K562 (cell line): ENCODE results near the gene SPEG. TPM values are rescaled to one million over a fixed set of nuclear protein-coding genes. Genes with fewer than 3 reads are reported as not detected.

Source experiments
- ASH1L ChIP-seq: fragments of 450-650 bp; IDR thresholded peaks from 2 replicates; pipeline ENCODE4 v1.6.1; 2018; ENCODE audit warnings: borderline replicate concordance, mild to moderate bottlenecking, low read depth; ENCODE audit not compliant: partially characterized antibody
- GABPA ChIP-seq: fragments of 200-800 bp; sonication (Bioruptor generic); conservative IDR thresholded peaks from 2 replicates; pipeline ENCODE4 v1.6.1; 2016; ENCODE audit warnings: low read depth, missing genetic modification characterization, missing compliant biosample characterization
- GTF2B ChIP-seq: IDR thresholded peaks from 2 replicates; pipeline ENCODE4 v1.6.1; 2011; ENCODE audit not compliant: insufficient read length; ENCODE audit errors: extremely low read depth
- HDAC2 ChIP-seq: fragments of 450-650 bp; IDR thresholded peaks from 2 replicates; pipeline ENCODE4 v1.6.1; 2016; ENCODE audit warnings: mild to moderate bottlenecking
- HDAC3 ChIP-seq: fragments of 450-650 bp; IDR thresholded peaks from 2 replicates; pipeline ENCODE4 v1.6.1; 2018; ENCODE audit warnings: borderline replicate concordance, mild to moderate bottlenecking, moderate library complexity; ENCODE audit not compliant: partially characterized antibody
- HDGF ChIP-seq: fragments of 450-650 bp; IDR thresholded peaks from 2 replicates; pipeline ENCODE4 v1.6.1; 2016
- KLF1 ChIP-seq: fragments of 450-650 bp; IDR thresholded peaks from 2 replicates; pipeline ENCODE4 v1.6.1; 2016; ENCODE audit warnings: missing genetic modification characterization, missing compliant biosample characterization
- PHB ChIP-seq: fragments of 250-450 bp; sonication (Bioruptor Pico); IDR thresholded peaks from 2 replicates; pipeline ENCODE4 v1.5.0; 2021
- POLR2H ChIP-seq: IDR thresholded peaks from 2 replicates; pipeline ENCODE4 v1.6.1; 2016; ENCODE audit warnings: missing genetic modification characterization, low read depth, mild to moderate bottlenecking, control low read depth, missing compliant biosample characterization, moderate library complexity
- TBL1XR1 ChIP-seq, 2 experiments: IDR thresholded peaks; 2 replicates each; pipeline ENCODE4 v1.6.1; 2012; ENCODE audit warnings: improper control_type of control experiment in 2 of 2, low read length in 2 of 2, mild to moderate bottlenecking in 1 of 2
- TFAM ChIP-seq: fragments of 250-450 bp; sonication (Bioruptor Pico); conservative IDR thresholded peaks from 2 replicates; pipeline ENCODE4 v1.5.0; 2021; ENCODE audit warnings: mild to moderate bottlenecking, moderate library complexity
- TRIM24 ChIP-seq, 2 experiments: fragments of 450-650 bp; IDR thresholded peaks; 2 replicates each; pipeline ENCODE4 v1.6.1; 2016
- YY1 ChIP-seq, 3 experiments: IDR thresholded peaks; 2 replicates each; pipeline ENCODE4 v1.6.1; 2011; ENCODE audit warnings: low read length in 2 of 3, mild to moderate bottlenecking in 2 of 3, moderate library complexity in 2 of 3, borderline replicate concordance in 1 of 3, control low read depth in 1 of 3, low read depth in 1 of 3; ENCODE audit not compliant: insufficient read depth in 3 of 3, insufficient replicate concordance in 2 of 3, control insufficient read depth in 1 of 3, insufficient read length in 1 of 3; ENCODE audit errors: extremely low read depth in 1 of 3
- ZBTB8A ChIP-seq: fragments of 450-650 bp; IDR thresholded peaks from 2 replicates; pipeline ENCODE4 v1.6.1; 2018; ENCODE audit warnings: mild to moderate bottlenecking, moderate library complexity; ENCODE audit not compliant: partially characterized antibody
- ZNF217 ChIP-seq: sonication (generic); formaldehyde crosslinking; IDR thresholded peaks from 2 replicates; pipeline ENCODE4 v1.8.0; 2022; ENCODE audit warnings: mild to moderate bottlenecking, missing genetic modification reagents
- polyA plus RNA-seq, 8 experiments: library from polyadenylated mRNA; depleted of rRNA in 4 of 8; stranded (reverse) in 5 of 8; unstranded in 3 of 8; fragments of >200 nt; fragmentation: Nextera tagmentation in 2 of 8; fragmentation: Illumina TruSeq in 1 of 8; extraction: Ambion mirVana in 2 of 8; extraction: Trizol in 1 of 8; gene quantifications; 2 replicates each; pipeline versions ENCODE4 v1.2.1 to v1.2.3, GENCODE V29; 2011 to 2014; ENCODE audit warnings: inconsistent platforms in 1 of 8, missing spikeins in 1 of 8
- total RNA-seq, 7 experiments: library from RNA; depleted of rRNA in 6 of 7; stranded (reverse); fragments of >200 nt in 6 of 7; fragmentation: Illumina TruSeq in 2 of 7; extraction: Trizol in 2 of 7; gene quantifications; 2 replicates each; pipeline versions ENCODE4 v1.2.1 to v1.2.3, GENCODE V29; 2011 to 2021; ENCODE audit warnings: low replicate concordance in 1 of 7
- TF ChIP-seq, protein P1 (sequence below): fragments of 450-650 bp; IDR thresholded peaks from 2 replicates; pipeline ENCODE4 v1.6.1; 2017; ENCODE audit warnings: antibody characterized with exemption, mild to moderate bottlenecking

Gene SPEG
- total and polyA plus RNA-seq, 9 of the 15 experiments (the other 6 are each of a cell fraction or from before 2014, with no cell fraction given): 0.49 to 8.7 (median 3.0) TPM

GRCh38 chr2:219433666-219434467 lies 776 bp upstream of the SPEG start (continued):
- TF ChIP-seq YY1 (IDR thresholded peaks at IDR 0.05; ENCODE audit: borderline replicate concordance in 1 of 3, control insufficient read depth in 1 of 3, extremely low read depth in 1 of 3, insufficient read depth in 3 of 3, insufficient read length in 1 of 3, insufficient replicate concordance in 2 of 3, low read depth in 1 of 3, low read length in 2 of 3) (peak in 1 of 3 experiments; percentile 52), GTF2B (no peak), TBL1XR1 (IDR thresholded peaks at IDR 0.05; ENCODE audit: low read length in 2 of 2) (no peak), HDGF (peak; percentile 52; the same call in 1 of the 2 replicates), TRIM24 (IDR thresholded peaks at IDR 0.05) (no peak), GABPA (no peak), ASH1L (no peak), HDAC2 (0 out of 2 replicates have a peak, but pooled peaks have one; percentile 24), POLR2H (tag) (no peak), TFAM (CRISPR knock-in tag) (no peak), KLF1 (tag) (no peak), ZBTB8A (no peak), HDAC3 (no peak), PHB (CRISPR knock-in tag) (no peak), ZNF217 (no peak)
- TF ChIP-seq, protein P1, sequence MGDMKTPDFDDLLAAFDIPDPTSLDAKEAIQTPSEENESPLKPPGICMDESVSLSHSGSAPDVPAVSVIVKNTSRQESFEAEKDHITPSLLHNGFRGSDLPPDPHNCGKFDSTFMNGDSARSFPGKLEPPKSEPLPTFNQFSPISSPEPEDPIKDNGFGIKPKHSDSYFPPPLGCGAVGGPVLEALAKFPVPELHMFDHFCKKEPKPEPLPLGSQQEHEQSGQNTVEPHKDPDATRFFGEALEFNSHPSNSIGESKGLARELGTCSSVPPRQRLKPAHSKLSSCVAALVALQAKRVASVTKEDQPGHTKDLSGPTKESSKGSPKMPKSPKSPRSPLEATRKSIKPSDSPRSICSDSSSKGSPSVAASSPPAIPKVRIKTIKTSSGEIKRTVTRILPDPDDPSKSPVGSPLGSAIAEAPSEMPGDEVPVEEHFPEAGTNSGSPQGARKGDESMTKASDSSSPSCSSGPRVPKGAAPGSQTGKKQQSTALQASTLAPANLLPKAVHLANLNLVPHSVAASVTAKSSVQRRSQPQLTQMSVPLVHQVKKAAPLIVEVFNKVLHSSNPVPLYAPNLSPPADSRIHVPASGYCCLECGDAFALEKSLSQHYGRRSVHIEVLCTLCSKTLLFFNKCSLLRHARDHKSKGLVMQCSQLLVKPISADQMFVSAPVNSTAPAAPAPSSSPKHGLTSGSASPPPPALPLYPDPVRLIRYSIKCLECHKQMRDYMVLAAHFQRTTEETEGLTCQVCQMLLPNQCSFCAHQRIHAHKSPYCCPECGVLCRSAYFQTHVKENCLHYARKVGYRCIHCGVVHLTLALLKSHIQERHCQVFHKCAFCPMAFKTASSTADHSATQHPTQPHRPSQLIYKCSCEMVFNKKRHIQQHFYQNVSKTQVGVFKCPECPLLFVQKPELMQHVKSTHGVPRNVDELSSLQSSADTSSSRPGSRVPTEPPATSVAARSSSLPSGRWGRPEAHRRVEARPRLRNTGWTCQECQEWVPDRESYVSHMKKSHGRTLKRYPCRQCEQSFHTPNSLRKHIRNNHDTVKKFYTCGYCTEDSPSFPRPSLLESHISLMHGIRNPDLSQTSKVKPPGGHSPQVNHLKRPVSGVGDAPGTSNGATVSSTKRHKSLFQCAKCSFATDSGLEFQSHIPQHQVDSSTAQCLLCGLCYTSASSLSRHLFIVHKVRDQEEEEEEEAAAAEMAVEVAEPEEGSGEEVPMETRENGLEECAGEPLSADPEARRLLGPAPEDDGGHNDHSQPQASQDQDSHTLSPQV: no peak
- TF ChIP-seq, all 486 proteins: peak for 23
